K562 (cell line): Measurements from ENCODE around the gene SYNE2. TPM values are rescaled to one million over a fixed set of nuclear protein-coding genes. Genes with fewer than 3 reads are reported as not detected.
"Not testable (repeated sequence)": the region's sequence is repeated elsewhere in the genome, so short reads cannot be mapped to it uniquely, and the experiment has no call there.

Experiments used
- ATAC-seq: fragments of 200-7000 bp; cut with Tn5 transposase; 3 replicates; pipeline ENCODE4 v1.9.1; 2020; ENCODE audit warnings: moderate library complexity
- BruUV-seq: library from RNA; stranded (reverse); fragments of 400-500 nt; replicated peaks from 2 replicates; lab custom pipeline; 2021; lab: Mats Ljungman, UMichigan
- CTCF ChIA-PET: fragments of 300-600 bp; formaldehyde crosslinking; extraction: SDS; loops from one replicate; lab custom pipeline; 2021; ENCODE audit warnings: low intra/inter-chr PET ratio; lab: Yijun Ruan, JAX
- POLR2A ChIA-PET: fragments of 300-600, 350-650 bp; sonication (Branson Sonifier 250); formaldehyde crosslinking; extraction: SDS; loops from one replicate; lab custom pipeline; 2021; ENCODE audit warnings: antibody characterized with exemption, inconsistent platforms; lab: Yijun Ruan, JAX
- DNase-seq, 4 experiments: peaks; one replicate each; pipeline versions ENCODE4 v3.0.0 to v3.0.0-alpha.2; 2011 to 2018; ENCODE audit warnings: low spot score in 3 of 4, mixed read lengths in 3 of 4; ENCODE audit errors: extremely low read depth in 1 of 4
- FAIRE-seq: peaks from 2 replicates; lab custom pipeline; 2011; peaks lifted over from hg19 to GRCh38; lab: Jason Lieb, UNC
- H2AFZ ChIP-seq: 2 replicates; pipeline ENCODE4 v1.6.0; 2011; ENCODE audit warnings: low read depth, low read length, control low read depth, inconsistent platforms
- H3K27ac ChIP-seq: fragments of 200-600 bp; 3 replicates; pipeline ENCODE4 v1.8.0; 2011; ENCODE audit warnings: low read depth, mild to moderate bottlenecking, control low read depth, inconsistent platforms, low read length, moderate library complexity, mixed read lengths; ENCODE audit errors: extremely low read depth
- H3K27me3 ChIP-seq, 2 experiments: fragments of 300-600 bp in 1 of 2; 2 replicates in 1 of 2; 3 replicates in 1 of 2; pipeline versions ENCODE4 v1.6.0 to v1.8.0; 2011; ENCODE audit warnings: inconsistent platforms in 2 of 2, low read length in 2 of 2, mild to moderate bottlenecking in 1 of 2, mixed read lengths in 1 of 2, moderate library complexity in 1 of 2; ENCODE audit not compliant: control insufficient read depth in 2 of 2, insufficient read depth in 2 of 2
- H3K36me3 ChIP-seq: fragments of 300-600 bp; 3 replicates; pipeline ENCODE4 v1.8.0; 2011; ENCODE audit warnings: mild to moderate bottlenecking, low read length, inconsistent platforms; ENCODE audit not compliant: control insufficient read depth, insufficient read depth
- H3K4me1 ChIP-seq, 2 experiments: fragments of 200-600 bp in 1 of 2; replicated peaks in 1 of 2; 2 replicates in 1 of 2; 3 replicates in 1 of 2; pipeline versions ENCODE4 v1.5.1 to v1.8.0; 2011; ENCODE audit warnings: inconsistent platforms in 2 of 2, low read length in 2 of 2, mild to moderate bottlenecking in 1 of 2, mixed read lengths in 1 of 2, moderate library complexity in 1 of 2; ENCODE audit not compliant: control insufficient read depth in 2 of 2, insufficient read depth in 2 of 2
- H3K4me2 ChIP-seq: 2 replicates; pipeline ENCODE4 v1.6.1; 2011; ENCODE audit warnings: low read length, control low read depth, inconsistent platforms, mixed read lengths; ENCODE audit not compliant: insufficient read depth
- H3K4me3 ChIP-seq: fragments of 200-600 bp; sonication (generic), shearing (Covaris generic); 2 replicates; pipeline ENCODE4 v1.5.1; 2016; ENCODE audit warnings: control low read depth, inconsistent platforms
- H3K79me2 ChIP-seq: fragments of 200-600 bp; 3 replicates; pipeline ENCODE4 v1.8.0; 2011; ENCODE audit warnings: low read length, inconsistent platforms; ENCODE audit not compliant: control insufficient read depth, insufficient read depth
- H3K9ac ChIP-seq, 2 experiments: 2 replicates each; pipeline versions ENCODE4 v1.6.0 to v1.6.1; 2011; ENCODE audit warnings: low read depth in 2 of 2, low read length in 2 of 2, control low read depth in 1 of 2, inconsistent platforms in 1 of 2, mild to moderate bottlenecking in 1 of 2, mixed read lengths in 1 of 2; ENCODE audit not compliant: insufficient read depth in 1 of 2
- H3K9me1 ChIP-seq: one replicate; pipeline ENCODE4 v1.6.0; 2011; ENCODE audit warnings: inconsistent platforms, mild to moderate bottlenecking, low read length, moderate library complexity; ENCODE audit not compliant: control insufficient read depth, insufficient read depth
- H3K9me3 ChIP-seq: replicated peaks from 2 replicates; pipeline ENCODE4 v1.5.1; 2011; ENCODE audit warnings: low read depth, low read length, inconsistent platforms; ENCODE audit not compliant: control insufficient read depth, insufficient read depth
- H4K20me1 ChIP-seq: replicated peaks from 2 replicates; pipeline ENCODE4 v1.6.1; 2011; ENCODE audit warnings: low read length, inconsistent platforms, mixed read lengths; ENCODE audit not compliant: control insufficient read depth, insufficient read depth
- SMARCE1 ChIP-seq: fragments of 450-650 bp; IDR thresholded peaks from 2 replicates; pipeline ENCODE4 v1.7.1; 2016; ENCODE audit warnings: mild to moderate bottlenecking
- TGIF2 ChIP-seq: sonication (generic); formaldehyde crosslinking; IDR thresholded peaks from 2 replicates; pipeline ENCODE4 v1.8.1; 2022; ENCODE audit warnings: mild to moderate bottlenecking, missing genetic modification reagents, moderate library complexity
- WGBS: fragments of 100-300 bp; shearing (Covaris generic); methylation state at CpG from one replicate; pipeline ENCODE4 v1.1.6; 2016; ENCODE audit warnings: low coverage, mixed read lengths; ENCODE audit not compliant: insufficient coverage; ENCODE audit errors: missing lambda C conversion rate; 5-methylcytosine and 5-hydroxymethylcytosine counted together
- in situ Hi-C: fragments of 300-500 bp; cut with MboI; formaldehyde crosslinking; loops from 4 replicates; pipeline ENCODE4 v1.15.0; 2018; ENCODE audit warnings: inconsistent platforms, mixed read lengths
- intact Hi-C: fragments of 100-400 bp; cut with micrococcal nuclease; formaldehyde crosslinking; loops from 2 replicates; pipeline ENCODE4 v1.14.2; 2022
- polyA plus RNA-seq, 8 experiments: library from polyadenylated mRNA; depleted of rRNA in 4 of 8; stranded (reverse) in 5 of 8; unstranded in 3 of 8; fragments of >200 nt; fragmentation: Nextera tagmentation in 2 of 8; fragmentation: Illumina TruSeq in 1 of 8; extraction: Ambion mirVana in 2 of 8; extraction: Trizol in 1 of 8; gene quantifications; 2 replicates each; pipeline versions ENCODE4 v1.2.1 to v1.2.3, GENCODE V29; 2011 to 2014; ENCODE audit warnings: inconsistent platforms in 1 of 8, missing spikeins in 1 of 8
- total RNA-seq, 7 experiments: library from RNA; depleted of rRNA in 6 of 7; stranded (reverse); fragments of >200 nt in 6 of 7; fragmentation: Illumina TruSeq in 2 of 7; extraction: Trizol in 2 of 7; gene quantifications; 2 replicates each; pipeline versions ENCODE4 v1.2.1 to v1.2.3, GENCODE V29; 2011 to 2021; ENCODE audit warnings: low replicate concordance in 1 of 7
- TF ChIP-seq, protein P1 (sequence below): fragments of 200-800 bp; sonication (Bioruptor generic); IDR thresholded peaks from 2 replicates; pipeline ENCODE4 v1.6.1; 2017; ENCODE audit warnings: missing genetic modification characterization, missing compliant biosample characterization
- TF ChIP-seq, protein P2 (sequence below): fragments of 250-450 bp; sonication (Bioruptor Pico); IDR thresholded peaks from 2 replicates; pipeline ENCODE4 v1.4.0; 2020; ENCODE audit warnings: borderline replicate concordance
- TF ChIP-seq, protein P3 (sequence below): fragments of 450-650 bp; IDR thresholded peaks from 2 replicates; pipeline ENCODE4 v1.6.1; 2017; ENCODE audit warnings: antibody characterized with exemption, mild to moderate bottlenecking

The SYNE2 gene
- total and polyA plus RNA-seq, 9 of the 15 experiments (the other 6 are each of a cell fraction or from before 2014, with no cell fraction given), result 0.06 to 0.53 (median 0.11) TPM

DNA sequence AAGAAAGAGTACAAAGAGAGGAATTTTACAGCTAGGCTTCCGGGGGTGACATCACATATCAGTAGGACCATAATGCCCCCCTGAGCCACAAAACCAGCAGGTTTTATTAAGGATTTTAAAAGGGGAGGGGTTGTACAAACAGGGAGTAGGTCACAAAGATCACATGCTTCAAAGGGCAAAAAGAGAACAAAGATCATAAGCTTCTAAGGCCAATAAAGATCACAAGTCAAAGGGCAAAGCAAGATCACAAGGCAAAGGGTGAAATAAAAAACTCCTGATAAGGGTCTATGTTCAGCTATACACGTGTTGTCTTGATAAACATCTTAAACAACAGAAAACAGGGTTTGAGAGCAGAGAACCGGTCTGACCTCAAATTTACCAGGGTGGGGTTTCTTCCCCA lies 41.1 kb upstream of the SYNE2 start:
- intact Hi-C loops, H3K9me3 ChIP-seq, H3K9ac ChIP-seq, H3K27me3 ChIP-seq, H3K9me1 ChIP-seq, DNase-seq, H3K4me1 ChIP-seq, H2AFZ ChIP-seq, H4K20me1 ChIP-seq, POLR2A ChIA-PET, H3K4me3 ChIP-seq, H3K79me2 ChIP-seq, in situ Hi-C loops, H3K36me3 ChIP-seq, BruUV-seq, H3K4me2 ChIP-seq, ATAC-seq, CTCF ChIA-PET, H3K27ac ChIP-seq, FAIRE-seq: not testable (repeated sequence)
- WGBS, result 0% methylated on average over 3 of the region's 3 CpGs

DNA sequence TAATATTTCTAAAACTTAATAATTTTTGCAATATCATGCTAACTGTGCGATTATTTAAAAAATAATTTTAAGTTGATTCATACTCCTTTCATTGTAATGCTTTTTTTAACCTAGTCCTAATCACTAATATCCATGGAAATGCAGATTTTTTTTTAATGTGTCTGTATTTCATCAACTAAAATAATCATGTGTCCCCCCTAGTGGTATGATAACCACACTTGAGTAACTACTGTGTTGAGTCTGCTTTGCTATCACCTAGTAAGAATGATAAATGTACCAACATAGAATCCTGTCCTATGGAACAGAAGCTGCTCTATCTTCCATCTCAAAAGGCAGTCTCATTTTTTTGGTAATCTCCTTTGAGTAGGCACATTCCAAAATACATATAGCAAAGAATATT lies 19.1 kb upstream of the SYNE2 start:
- no peaks in the 10 kb centered on the region for H3K9me3 ChIP-seq
- no peaks in the 10 kb centered on the region for H3K79me2 ChIP-seq
- no peak overlapping the region for H3K4me2 ChIP-seq
- intact Hi-C loops (no loop called here), in situ Hi-C loops (no loop called here)
- H2AFZ ChIP-seq, result no peak overlapping the region
- no peak for TF ChIP-seq TGIF2
- TF ChIP-seq, protein P1, sequence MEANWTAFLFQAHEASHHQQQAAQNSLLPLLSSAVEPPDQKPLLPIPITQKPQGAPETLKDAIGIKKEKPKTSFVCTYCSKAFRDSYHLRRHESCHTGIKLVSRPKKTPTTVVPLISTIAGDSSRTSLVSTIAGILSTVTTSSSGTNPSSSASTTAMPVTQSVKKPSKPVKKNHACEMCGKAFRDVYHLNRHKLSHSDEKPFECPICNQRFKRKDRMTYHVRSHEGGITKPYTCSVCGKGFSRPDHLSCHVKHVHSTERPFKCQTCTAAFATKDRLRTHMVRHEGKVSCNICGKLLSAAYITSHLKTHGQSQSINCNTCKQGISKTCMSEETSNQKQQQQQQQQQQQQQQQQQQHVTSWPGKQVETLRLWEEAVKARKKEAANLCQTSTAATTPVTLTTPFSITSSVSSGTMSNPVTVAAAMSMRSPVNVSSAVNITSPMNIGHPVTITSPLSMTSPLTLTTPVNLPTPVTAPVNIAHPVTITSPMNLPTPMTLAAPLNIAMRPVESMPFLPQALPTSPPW (CRISPR knock-in tag), result no peak
- TF ChIP-seq, protein P2, sequence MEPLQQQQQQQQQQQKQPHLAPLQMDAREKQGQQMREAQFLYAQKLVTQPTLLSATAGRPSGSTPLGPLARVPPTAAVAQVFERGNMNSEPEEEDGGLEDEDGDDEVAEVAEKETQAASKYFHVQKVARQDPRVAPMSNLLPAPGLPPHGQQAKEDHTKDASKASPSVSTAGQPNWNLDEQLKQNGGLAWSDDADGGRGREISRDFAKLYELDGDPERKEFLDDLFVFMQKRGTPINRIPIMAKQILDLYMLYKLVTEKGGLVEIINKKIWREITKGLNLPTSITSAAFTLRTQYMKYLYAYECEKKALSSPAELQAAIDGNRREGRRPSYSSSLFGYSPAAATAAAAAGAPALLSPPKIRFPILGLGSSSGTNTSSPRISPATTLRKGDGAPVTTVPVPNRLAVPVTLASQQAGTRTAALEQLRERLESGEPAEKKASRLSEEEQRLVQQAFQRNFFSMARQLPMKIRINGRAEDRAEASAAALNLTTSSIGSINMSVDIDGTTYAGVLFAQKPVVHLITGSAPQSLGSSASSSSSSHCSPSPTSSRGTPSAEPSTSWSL, result no peak
- TF ChIP-seq, protein P3, sequence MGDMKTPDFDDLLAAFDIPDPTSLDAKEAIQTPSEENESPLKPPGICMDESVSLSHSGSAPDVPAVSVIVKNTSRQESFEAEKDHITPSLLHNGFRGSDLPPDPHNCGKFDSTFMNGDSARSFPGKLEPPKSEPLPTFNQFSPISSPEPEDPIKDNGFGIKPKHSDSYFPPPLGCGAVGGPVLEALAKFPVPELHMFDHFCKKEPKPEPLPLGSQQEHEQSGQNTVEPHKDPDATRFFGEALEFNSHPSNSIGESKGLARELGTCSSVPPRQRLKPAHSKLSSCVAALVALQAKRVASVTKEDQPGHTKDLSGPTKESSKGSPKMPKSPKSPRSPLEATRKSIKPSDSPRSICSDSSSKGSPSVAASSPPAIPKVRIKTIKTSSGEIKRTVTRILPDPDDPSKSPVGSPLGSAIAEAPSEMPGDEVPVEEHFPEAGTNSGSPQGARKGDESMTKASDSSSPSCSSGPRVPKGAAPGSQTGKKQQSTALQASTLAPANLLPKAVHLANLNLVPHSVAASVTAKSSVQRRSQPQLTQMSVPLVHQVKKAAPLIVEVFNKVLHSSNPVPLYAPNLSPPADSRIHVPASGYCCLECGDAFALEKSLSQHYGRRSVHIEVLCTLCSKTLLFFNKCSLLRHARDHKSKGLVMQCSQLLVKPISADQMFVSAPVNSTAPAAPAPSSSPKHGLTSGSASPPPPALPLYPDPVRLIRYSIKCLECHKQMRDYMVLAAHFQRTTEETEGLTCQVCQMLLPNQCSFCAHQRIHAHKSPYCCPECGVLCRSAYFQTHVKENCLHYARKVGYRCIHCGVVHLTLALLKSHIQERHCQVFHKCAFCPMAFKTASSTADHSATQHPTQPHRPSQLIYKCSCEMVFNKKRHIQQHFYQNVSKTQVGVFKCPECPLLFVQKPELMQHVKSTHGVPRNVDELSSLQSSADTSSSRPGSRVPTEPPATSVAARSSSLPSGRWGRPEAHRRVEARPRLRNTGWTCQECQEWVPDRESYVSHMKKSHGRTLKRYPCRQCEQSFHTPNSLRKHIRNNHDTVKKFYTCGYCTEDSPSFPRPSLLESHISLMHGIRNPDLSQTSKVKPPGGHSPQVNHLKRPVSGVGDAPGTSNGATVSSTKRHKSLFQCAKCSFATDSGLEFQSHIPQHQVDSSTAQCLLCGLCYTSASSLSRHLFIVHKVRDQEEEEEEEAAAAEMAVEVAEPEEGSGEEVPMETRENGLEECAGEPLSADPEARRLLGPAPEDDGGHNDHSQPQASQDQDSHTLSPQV, result no peak
- no peak for TF ChIP-seq SMARCE1
- H3K27me3 ChIP-seq, result no peaks in the 10 kb centered on the region
- no peaks in the 10 kb centered on the region for H3K4me1 ChIP-seq
- H3K9me1 ChIP-seq, result no peaks in the 10 kb centered on the region
- 0% methylated on average over 1 of the region's 1 CpG for WGBS
- no peak overlapping the region for H3K9ac ChIP-seq
- no peaks in the 10 kb centered on the region for H3K36me3 ChIP-seq
- H3K4me3 ChIP-seq, result no peak overlapping the region
- FAIRE-seq, result no peak
- H3K27ac ChIP-seq, result no peak overlapping the region
- ATAC-seq, result no peak
- no peak for DNase-seq
- CTCF ChIA-PET, result no interaction called here
- POLR2A ChIA-PET, result no interaction called here
- no TSS peak for BruUV-seq
- no peaks in the 10 kb centered on the region for H4K20me1 ChIP-seq
